Measurements from ENCODE around the gene OR10X1. TPM values are rescaled to one million over a fixed set of nuclear protein-coding genes. Genes with fewer than 3 reads are reported as not detected.

The OR10X1 gene
- total RNA-seq, 1 experiment from 2014 or later: not detected

GRCh38 chr1:158583962-158584361 lies 4.3 kb upstream of the OR10X1 start:
- no CpG with 5 or more reads among the region's 4 CpGs for WGBS (ENCODE audit: extremely low coverage, insufficient read length, low lambda C conversion rate)
- Histone ChIP-seq H3K4ac (ENCODE audit: low read depth, low read length) (no peak overlapping the region), H3K23ac (ENCODE audit: insufficient read length, low read depth, low read length) (no peak overlapping the region), H3K4me2 (ENCODE audit: insufficient read depth, insufficient read length, low read length) (no peak overlapping the region), H3K79me2 (ENCODE audit: insufficient read depth, low read length) (no peaks in the 10 kb centered on the region), H3K4me1 (ENCODE audit: insufficient read depth, low read length) (no peaks in the 10 kb centered on the region; the same call in 1 of the 2 replicates), H2AFZ (ENCODE audit: low read length) (no peak overlapping the region), H3K27ac (ENCODE audit: insufficient read length, low read depth, low read length) (no peak overlapping the region), H4K20me1 (ENCODE audit: control insufficient read depth, insufficient read depth, insufficient read length) (no peaks in the 10 kb centered on the region), H2BK15ac (ENCODE audit: low read depth, low read length) (no peak overlapping the region), H3K23me2 (ENCODE audit: insufficient read length, low read depth, low read length, poor library complexity, severe bottlenecking) (no peaks in the 10 kb centered on the region), H3K9me3 (ENCODE audit: control insufficient read depth, low read depth, low read length) (no peaks in the 10 kb centered on the region), H4K8ac (replicated peaks; ENCODE audit: insufficient read length, low read depth, low read length) (no peak overlapping the region), H3T11ph (ENCODE audit: low read length) (no peak overlapping the region), H3K18ac (ENCODE audit: insufficient read length, low read depth, low read length) (no peak overlapping the region), H4K91ac (ENCODE audit: insufficient read length, low read depth, low read length) (no peak overlapping the region), H3K14ac (ENCODE audit: insufficient read depth, low read length) (no peak overlapping the region), H2BK20ac (ENCODE audit: low read depth, low read length, poor library complexity, severe bottlenecking) (no peak overlapping the region), H3K9ac (ENCODE audit: extremely low read depth, insufficient read length, low read length) (no peak overlapping the region), H3K27me3 (ENCODE audit: insufficient read depth, low read length) (no peaks in the 10 kb centered on the region), H2BK120ac (ENCODE audit: low read depth, low read length, poor library complexity, severe bottlenecking) (no peak overlapping the region), H3K79me1 (ENCODE audit: insufficient read depth, low read depth, low read length, poor library complexity, severe bottlenecking) (no peaks in the 10 kb centered on the region), H3K56ac (ENCODE audit: insufficient read length, low read depth, low read length) (no peak overlapping the region), H2BK12ac (ENCODE audit: insufficient read length, low read depth, low read length) (no peak overlapping the region), H2AK5ac (ENCODE audit: insufficient read length, low read length) (no peak overlapping the region), H2BK5ac (ENCODE audit: insufficient read length, low read length) (no peak overlapping the region), H4K5ac (ENCODE audit: insufficient read length, low read depth, low read length) (no peak overlapping the region)
- peaks cover 10 to 11% of the 10 kb centered on the region in 2 experiments; a peak in 4 of 5 replicates for H3K9me3 Mint-ChIP-seq
- H3K4me1 Mint-ChIP-seq: no peaks in the 10 kb centered on the region
- H3K4me3 Mint-ChIP-seq: no peak overlapping the region
- peaks cover 4 to 8% (median 4%) of the 10 kb centered on the region in 3 experiments; a peak in 5 of 7 replicates for H3K36me3 Mint-ChIP-seq (ENCODE audit: insufficient read depth in 1 of 3, low read depth in 3 of 3)
- TF ChIP-seq CTCF (conservative IDR thresholded peaks at IDR 0.05): no peak
- no peak for DNase-seq
- no peaks in the 10 kb centered on the region for H3K27me3 Mint-ChIP-seq (ENCODE audit: low read depth)
- H3K27ac Mint-ChIP-seq: no peak overlapping the region

Data from H9 (cell line).